ENCODE results near the gene NARS2.

The NARS2 gene

GRCh38 chr11:78402847-78403246 is 171.8 kb downstream of the NARS2 start:
- no peak overlapping the region for H3K4me3 ChIP-seq (replicated peaks; ENCODE audit: low read depth, low read length)
- H3K27me3 ChIP-seq (replicated peaks; ENCODE audit: control insufficient read depth, insufficient read depth, low read length) = no peaks in the 10 kb centered on the region
- DNase-seq (ENCODE audit: extremely low read depth, insufficient read length) = no peak
- no peaks in the 10 kb centered on the region for H3K36me3 ChIP-seq (ENCODE audit: control insufficient read depth, insufficient read depth, low read length)
- no peak for TF ChIP-seq CTCF (IDR thresholded peaks at IDR 0.05; ENCODE audit: insufficient read depth, low read length, poor library complexity, severe bottlenecking)

GRCh38 chr11:78400702-78401101 is 174.0 kb downstream of the NARS2 start:
- no peak for DNase-seq (ENCODE audit: extremely low read depth, insufficient read length)
- Histone ChIP-seq H3K27me3 (replicated peaks; ENCODE audit: control insufficient read depth, insufficient read depth, low read length) (no peaks in the 10 kb centered on the region), H3K36me3 (ENCODE audit: control insufficient read depth, insufficient read depth, low read length) (no peaks in the 10 kb centered on the region), H3K4me3 (replicated peaks; ENCODE audit: low read depth, low read length) (no peak overlapping the region)
- TF ChIP-seq CTCF (IDR thresholded peaks at IDR 0.05; ENCODE audit: insufficient read depth, low read length, poor library complexity, severe bottlenecking) = no peak

- no peak for TF ChIP-seq CTCF (IDR thresholded peaks at IDR 0.05; ENCODE audit: insufficient read depth, low read length, poor library complexity, severe bottlenecking)
- H3K4me3 ChIP-seq (replicated peaks; ENCODE audit: low read depth, low read length) = no peak overlapping the region
- no peaks in the 10 kb centered on the region for H3K27me3 ChIP-seq (replicated peaks; ENCODE audit: control insufficient read depth, insufficient read depth, low read length)
- DNase-seq (ENCODE audit: extremely low read depth, insufficient read length) = no peak
- H3K36me3 ChIP-seq (ENCODE audit: control insufficient read depth, insufficient read depth, low read length) = no peaks in the 10 kb centered on the region
Observed at GRCh38 chr11:78400116-78400515, 174.5 kb downstream of the NARS2 start.

GRCh38 chr11:78399136-78399535 is 175.5 kb downstream of the NARS2 start:
- Histone ChIP-seq H3K27me3 (replicated peaks; ENCODE audit: control insufficient read depth, insufficient read depth, low read length) (no peaks in the 10 kb centered on the region), H3K36me3 (ENCODE audit: control insufficient read depth, insufficient read depth, low read length) (no peaks in the 10 kb centered on the region), H3K4me3 (replicated peaks; ENCODE audit: low read depth, low read length) (no peak overlapping the region)
- TF ChIP-seq CTCF (IDR thresholded peaks at IDR 0.05; ENCODE audit: insufficient read depth, low read length, poor library complexity, severe bottlenecking) = no peak
- DNase-seq (ENCODE audit: extremely low read depth, insufficient read length) = no peak

- no peak for TF ChIP-seq CTCF (IDR thresholded peaks at IDR 0.05; ENCODE audit: insufficient read depth, low read length, poor library complexity, severe bottlenecking)
- no peak for DNase-seq (ENCODE audit: extremely low read depth, insufficient read length)
- Histone ChIP-seq H3K27me3 (replicated peaks; ENCODE audit: control insufficient read depth, insufficient read depth, low read length) (no peaks in the 10 kb centered on the region), H3K36me3 (ENCODE audit: control insufficient read depth, insufficient read depth, low read length) (no peaks in the 10 kb centered on the region), H3K4me3 (replicated peaks; ENCODE audit: low read depth, low read length) (no peak overlapping the region)
Observed at GRCh38 chr11:78398715-78399114, 175.9 kb downstream of the NARS2 start.

GRCh38 chr11:78397398-78397797 is 177.3 kb downstream of the NARS2 start:
- peak; percentile 8 for TF ChIP-seq CTCF (IDR thresholded peaks at IDR 0.05; ENCODE audit: insufficient read depth, low read length, poor library complexity, severe bottlenecking)
- peak; percentile 31 for DNase-seq (ENCODE audit: extremely low read depth, insufficient read length)
- Histone ChIP-seq H3K27me3 (replicated peaks; ENCODE audit: control insufficient read depth, insufficient read depth, low read length) (no peaks in the 10 kb centered on the region), H3K4me3 (replicated peaks; ENCODE audit: low read depth, low read length) (no peak overlapping the region), H3K36me3 (ENCODE audit: control insufficient read depth, insufficient read depth, low read length) (no peaks in the 10 kb centered on the region)
